ENCODE data around the gene HOXB3.

- TF ChIP-seq, protein P1, sequence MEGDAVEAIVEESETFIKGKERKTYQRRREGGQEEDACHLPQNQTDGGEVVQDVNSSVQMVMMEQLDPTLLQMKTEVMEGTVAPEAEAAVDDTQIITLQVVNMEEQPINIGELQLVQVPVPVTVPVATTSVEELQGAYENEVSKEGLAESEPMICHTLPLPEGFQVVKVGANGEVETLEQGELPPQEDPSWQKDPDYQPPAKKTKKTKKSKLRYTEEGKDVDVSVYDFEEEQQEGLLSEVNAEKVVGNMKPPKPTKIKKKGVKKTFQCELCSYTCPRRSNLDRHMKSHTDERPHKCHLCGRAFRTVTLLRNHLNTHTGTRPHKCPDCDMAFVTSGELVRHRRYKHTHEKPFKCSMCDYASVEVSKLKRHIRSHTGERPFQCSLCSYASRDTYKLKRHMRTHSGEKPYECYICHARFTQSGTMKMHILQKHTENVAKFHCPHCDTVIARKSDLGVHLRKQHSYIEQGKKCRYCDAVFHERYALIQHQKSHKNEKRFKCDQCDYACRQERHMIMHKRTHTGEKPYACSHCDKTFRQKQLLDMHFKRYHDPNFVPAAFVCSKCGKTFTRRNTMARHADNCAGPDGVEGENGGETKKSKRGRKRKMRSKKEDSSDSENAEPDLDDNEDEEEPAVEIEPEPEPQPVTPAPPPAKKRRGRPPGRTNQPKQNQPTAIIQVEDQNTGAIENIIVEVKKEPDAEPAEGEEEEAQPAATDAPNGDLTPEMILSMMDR (IDR thresholded peaks at IDR 0.05; ENCODE audit: borderline replicate concordance, extremely low read depth, low read length, poor library complexity, severe bottlenecking) = no peak
- TF ChIP-seq EZH2 (IDR thresholded peaks at IDR 0.05; ENCODE audit: borderline replicate concordance, low read depth, low read length, severe bottlenecking) = no peak
These were observed 39.3 kb upstream of the HOXB3 start for GRCh38 chr17:48629411-48629759.

All from DND-41 (cell line).